H1 (cell line): ENCODE data around the gene LRRC27. TPM values are rescaled to one million over a fixed set of nuclear protein-coding genes. Genes with fewer than 3 reads are reported as not detected.

Experiments
- CTCF ChIA-PET: fragments of 300-600 bp; sonication (Branson Sonifier 250); formaldehyde crosslinking; loops from one replicate; lab custom pipeline; 2021; ENCODE audit not compliant: partially characterized antibody; lab: Charles Lee
- POLR2A ChIA-PET: fragments of 300-600 bp; sonication (Branson Sonifier 250); formaldehyde crosslinking; loops from one replicate; lab custom pipeline; 2021; ENCODE audit warnings: inconsistent platforms; ENCODE audit not compliant: partially characterized antibody; lab: Charles Lee
- DNase-seq, 2 experiments: peaks; one replicate each; pipeline versions ENCODE4 v3.0.0 to v3.0.0-alpha.2; 2010 to 2022; ENCODE audit warnings: low spot score in 2 of 2, low read depth in 1 of 2, mixed read lengths in 1 of 2
- FAIRE-seq: peaks from 2 replicates; lab custom pipeline; 2011; peaks lifted over from hg19 to GRCh38; lab: Jason Lieb, UNC
- H2AFZ ChIP-seq: 2 replicates; pipeline ENCODE4 v1.8.1; 2012; ENCODE audit warnings: low read length, inconsistent platforms
- H2AK5ac ChIP-seq: 2 replicates; pipeline ENCODE4 v1.6.1; 2013; ENCODE audit warnings: low read depth, low read length
- H2BK120ac ChIP-seq: replicated peaks from 2 replicates; pipeline ENCODE3; 2013; ENCODE audit warnings: low read depth, low read length, inconsistent platforms
- H2BK12ac ChIP-seq: 2 replicates; pipeline ENCODE4 v1.6.1; 2013; ENCODE audit warnings: low read depth, low read length
- H2BK15ac ChIP-seq: 2 replicates; pipeline ENCODE4 v1.6.1; 2013; ENCODE audit warnings: low read length
- H2BK20ac ChIP-seq: 2 replicates; pipeline ENCODE4 v1.6.1; 2013; ENCODE audit warnings: low read length
- H2BK5ac ChIP-seq: 2 replicates; pipeline ENCODE4 v1.6.1; 2013; ENCODE audit warnings: low read depth, low read length
- H3K14ac ChIP-seq: 2 replicates; pipeline ENCODE4 v1.6.1; 2013; ENCODE audit warnings: inconsistent platforms; ENCODE audit not compliant: insufficient read length
- H3K18ac ChIP-seq: 2 replicates; pipeline ENCODE4 v1.6.1; 2013; ENCODE audit warnings: low read length; ENCODE audit errors: extremely low read depth
- H3K23ac ChIP-seq: 2 replicates; pipeline ENCODE4 v1.6.1; 2013; ENCODE audit warnings: inconsistent platforms; ENCODE audit not compliant: insufficient read length
- H3K23me2 ChIP-seq: 2 replicates; pipeline ENCODE4 v1.6.1; 2013; ENCODE audit warnings: low read depth, low read length
- H3K27ac ChIP-seq: 2 replicates; pipeline ENCODE4 v1.6.1; 2011; ENCODE audit warnings: low read depth, low read length, inconsistent platforms
- H3K27me3 ChIP-seq, 4 experiments: replicated peaks in 1 of 4; 1 replicate in 1 of 4; 2 replicates in 3 of 4; pipeline versions ENCODE4 v1.6.1 to v1.8.1; 2011 to 2013; ENCODE audit warnings: low read length in 3 of 4, mild to moderate bottlenecking in 3 of 4, inconsistent platforms in 2 of 4, mixed read lengths in 2 of 4, moderate library complexity in 1 of 4; ENCODE audit not compliant: control insufficient read depth in 3 of 4, insufficient read depth in 3 of 4; ENCODE audit errors: extremely low read depth in 1 of 4
- H3K36me3 ChIP-seq, 4 experiments: 2 replicates each; pipeline versions ENCODE4 v1.6.1 to v1.8.1; 2011 to 2013; ENCODE audit warnings: mild to moderate bottlenecking in 4 of 4, low read length in 3 of 4, moderate library complexity in 2 of 4, control low read depth in 1 of 4, inconsistent platforms in 1 of 4; ENCODE audit not compliant: insufficient read depth in 4 of 4, control insufficient read depth in 2 of 4
- H3K4ac ChIP-seq: replicated peaks from 2 replicates; pipeline ENCODE3; 2013; ENCODE audit warnings: low read length, low read depth, mixed read lengths, inconsistent platforms; ENCODE audit not compliant: insufficient read length
- H3K4me1 ChIP-seq, 4 experiments: replicated peaks in 1 of 4; 1 replicate in 1 of 4; 2 replicates in 3 of 4; pipeline versions ENCODE4 v1.6.1 to v1.8.1; 2011 to 2013; ENCODE audit warnings: low read length in 3 of 4, inconsistent platforms in 2 of 4, mixed read lengths in 1 of 4; ENCODE audit not compliant: insufficient read depth in 4 of 4, control insufficient read depth in 3 of 4
- H3K4me2 ChIP-seq, 2 experiments: 2 replicates each; pipeline versions ENCODE4 v1.6.1 to v1.8.1; 2011 to 2013; ENCODE audit warnings: low read depth in 2 of 2, low read length in 2 of 2, control low read depth in 1 of 2, inconsistent platforms in 1 of 2, mild to moderate bottlenecking in 1 of 2; ENCODE audit not compliant: insufficient read depth in 1 of 2
- H3K4me3 ChIP-seq, 4 experiments: fragments of 200-600, 300-600 bp in 1 of 4; sonication (generic), shearing (Covaris generic), sonication (Bioruptor Twin) in 1 of 4; 2 replicates each; pipeline versions ENCODE4 v1.5.1 to v1.8.1; 2011 to 2016; ENCODE audit warnings: low read length in 4 of 4, low read depth in 3 of 4, control low read depth in 2 of 4, inconsistent platforms in 2 of 4, mild to moderate bottlenecking in 2 of 4, mixed read lengths in 1 of 4, moderate library complexity in 1 of 4; ENCODE audit not compliant: insufficient read depth in 2 of 4; ENCODE audit errors: extremely low read depth in 1 of 4
- H3K56ac ChIP-seq: replicated peaks from 2 replicates; pipeline ENCODE3; 2013; ENCODE audit warnings: low read depth, mild to moderate bottlenecking, mixed read lengths, low read length, inconsistent platforms; ENCODE audit not compliant: insufficient read length
- H3K79me1 ChIP-seq: 2 replicates; pipeline ENCODE4 v1.6.1; 2013; ENCODE audit warnings: low read depth, low read length, control low read depth
- H3K79me2 ChIP-seq, 2 experiments: 2 replicates each; pipeline versions ENCODE4 v1.6.1 to v1.8.1; 2012 to 2013; ENCODE audit warnings: low read length in 2 of 2, mild to moderate bottlenecking in 2 of 2, inconsistent platforms in 1 of 2; ENCODE audit not compliant: insufficient read depth in 2 of 2, control insufficient read depth in 1 of 2
- H3K9ac ChIP-seq, 4 experiments: replicated peaks in 1 of 4; 1 replicate in 1 of 4; 2 replicates in 3 of 4; pipeline versions ENCODE4 v1.6.1 to v1.8.1; 2011 to 2013; ENCODE audit warnings: low read depth in 3 of 4, low read length in 3 of 4, control low read depth in 2 of 4, mild to moderate bottlenecking in 2 of 4, moderate library complexity in 2 of 4, inconsistent platforms in 1 of 4; ENCODE audit errors: extremely low read depth in 1 of 4
- H3K9me3 ChIP-seq, 2 experiments: 2 replicates each; pipeline versions ENCODE4 v1.6.1 to v1.8.1; 2012 to 2013; ENCODE audit warnings: mild to moderate bottlenecking in 2 of 2, moderate library complexity in 2 of 2, control low read depth in 1 of 2, inconsistent platforms in 1 of 2, low read depth in 1 of 2, low read length in 1 of 2, mixed read lengths in 1 of 2; ENCODE audit not compliant: insufficient read depth in 2 of 2
- H4K20me1 ChIP-seq, 2 experiments: replicated peaks in 1 of 2; 2 replicates each; pipeline versions ENCODE3 to v1.8.1; 2011 to 2013; ENCODE audit warnings: inconsistent platforms in 2 of 2, low read length in 2 of 2, mild to moderate bottlenecking in 1 of 2; ENCODE audit not compliant: insufficient read depth in 2 of 2, control insufficient read depth in 1 of 2
- H4K5ac ChIP-seq: 2 replicates; pipeline ENCODE4 v1.6.1; 2013; ENCODE audit warnings: low read length, low read depth, mixed read lengths, inconsistent platforms; ENCODE audit not compliant: insufficient read length
- H4K8ac ChIP-seq: 2 replicates; pipeline ENCODE4 v1.8.0; 2013; ENCODE audit warnings: mild to moderate bottlenecking, moderate library complexity, low read length, inconsistent platforms; ENCODE audit not compliant: insufficient read depth; ENCODE audit errors: extremely low read depth
- H4K91ac ChIP-seq: replicated peaks from 2 replicates; pipeline ENCODE3; 2013; ENCODE audit warnings: low read length, mixed read lengths, inconsistent platforms; ENCODE audit not compliant: insufficient read length
- ASH2L ChIP-seq: fragments of 200-600, 300-600 bp; sonication (generic); IDR thresholded peaks from one replicate; pipeline ENCODE4 v1.7.1; 2017; ENCODE audit warnings: low read length
- CHD2 ChIP-seq: IDR thresholded peaks from 2 replicates; pipeline ENCODE4 v1.6.1; 2012; ENCODE audit warnings: low read length, improper control_type of control experiment
- EGR1 ChIP-seq: IDR thresholded peaks from 2 replicates; pipeline ENCODE4 v1.6.1; 2011; ENCODE audit warnings: low read depth, low read length, borderline replicate concordance
- EP300 ChIP-seq, 2 experiments: IDR thresholded peaks; 1 replicate in 1 of 2; 2 replicates in 1 of 2; pipeline ENCODE4 v1.6.1; 2011 to 2012; ENCODE audit warnings: low read depth in 2 of 2, low read length in 2 of 2, mild to moderate bottlenecking in 2 of 2, borderline replicate concordance in 1 of 2, inconsistent platforms in 1 of 2, moderate library complexity in 1 of 2
- EZH2 ChIP-seq: fragments of 200-600 bp; sonication (generic); IDR thresholded peaks from 2 replicates; pipeline ENCODE4 v1.7.1; 2012; ENCODE audit warnings: low read depth, mild to moderate bottlenecking, moderate library complexity, low read length, inconsistent platforms; ENCODE audit not compliant: severe bottlenecking
- HDAC6 ChIP-seq: IDR thresholded peaks from one replicate; pipeline ENCODE4 v1.7.1; 2012; ENCODE audit warnings: low read depth, mild to moderate bottlenecking, inconsistent platforms, low read length, moderate library complexity
- RAD21 ChIP-seq, 2 experiments: IDR thresholded peaks in 1 of 2; conservative IDR thresholded peaks in 1 of 2; 2 replicates each; pipeline ENCODE4 v1.6.1; 2011; ENCODE audit warnings: low read depth in 2 of 2, low read length in 2 of 2, improper control_type of control experiment in 1 of 2, inconsistent platforms in 1 of 2, mild to moderate bottlenecking in 1 of 2, moderate library complexity in 1 of 2
- SIX5 ChIP-seq: IDR thresholded peaks from 2 replicates; pipeline ENCODE4 v1.6.1; 2011; ENCODE audit warnings: mild to moderate bottlenecking, low read depth, low read length
- ZNF274 ChIP-seq: IDR thresholded peaks from 2 replicates; pipeline ENCODE4 v1.7.0; 2012; ENCODE audit warnings: low read length, borderline replicate concordance; ENCODE audit errors: extremely low read depth
- WGBS, 2 experiments: shearing (Covaris generic) in 1 of 2; methylation state at CpG; one replicate each; pipeline versions ENCODE4 v1.1.6 to v1.1.7; 2013 to 2015; ENCODE audit warnings: low lambda C conversion rate in 2 of 2, mixed read lengths in 2 of 2, inconsistent platforms in 1 of 2, low coverage in 1 of 2, missing lambda C conversion rate in 1 of 2; ENCODE audit not compliant: insufficient replicate concordance in 2 of 2, insufficient coverage in 1 of 2, insufficient read length in 1 of 2; ENCODE audit errors: extremely low coverage in 1 of 2, missing lambda C conversion rate in 1 of 2; 5-methylcytosine and 5-hydroxymethylcytosine counted together
- polyA plus RNA-seq, 7 experiments: library from polyadenylated mRNA; depleted of rRNA in 3 of 7; stranded (reverse) in 5 of 7; unstranded in 2 of 7; fragments of >200 nt in 5 of 7; fragments of 200-250 nt in 2 of 7; gene quantifications; 1 replicate in 5 of 7; 2 replicates in 1 of 7; 4 replicates in 1 of 7; pipeline versions ENCODE4 v1.2.1 to v1.2.3, GENCODE V29; 2011 to 2013; ENCODE audit warnings: missing spikeins in 2 of 7, mixed read lengths in 2 of 7
- total RNA-seq: library from RNA; stranded (reverse); fragmentation: NEBNext Ultra II Directional; extraction: Animal tissue kit (Norgen Biotek cat#: 25700); gene quantifications from 2 replicates; pipeline ENCODE4 v1.2.1, GENCODE V29; 2021
- TF ChIP-seq, protein P1 (sequence below): IDR thresholded peaks from 2 replicates; pipeline ENCODE4 v1.6.1; 2012; ENCODE audit warnings: low read length, inconsistent platforms
- TF ChIP-seq, protein P2 (sequence below): IDR thresholded peaks from 2 replicates; pipeline ENCODE4 v1.6.1; 2011; ENCODE audit warnings: low read depth, mild to moderate bottlenecking, low read length; ENCODE audit not compliant: insufficient read depth

LRRC27 gene
- total and polyA plus RNA-seq, 2 of the 8 experiments (the other 6 are each of a cell fraction or from before 2014, with no cell fraction given), result 1.2 to 3.8 TPM

DNA sequence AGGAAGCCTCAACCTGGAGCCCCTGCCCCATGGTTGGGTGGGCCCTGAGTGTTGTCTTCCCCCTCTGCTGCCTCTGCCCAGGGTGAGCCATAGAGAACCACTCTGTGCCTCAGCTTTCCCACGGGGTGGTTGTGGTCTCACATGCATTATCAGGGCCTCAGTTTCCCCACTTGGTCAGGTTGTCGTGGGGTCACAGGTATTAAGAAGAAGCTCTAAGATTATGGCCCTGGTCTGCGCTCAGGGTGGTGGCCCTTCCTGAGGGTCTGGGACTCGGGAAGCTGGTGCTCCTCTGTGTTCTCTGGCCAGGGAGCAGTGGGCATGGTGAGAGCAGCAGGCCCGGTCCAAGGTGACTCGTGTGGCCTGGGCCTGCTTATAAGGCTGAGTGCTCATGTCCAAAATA lies 17.8 kb downstream of the LRRC27 start:
- H2BK20ac ChIP-seq, result no peak overlapping the region
- no peaks in the 10 kb centered on the region for H3K79me2 ChIP-seq
- no peak overlapping the region for H4K91ac ChIP-seq
- no peak overlapping the region for H3K4ac ChIP-seq
- H2AFZ ChIP-seq, result no peak overlapping the region
- H4K5ac ChIP-seq, result no peak overlapping the region
- H3K36me3 ChIP-seq, result no peaks in the 10 kb centered on the region
- H4K20me1 ChIP-seq, result no peaks in the 10 kb centered on the region
- H3K9me3 ChIP-seq, result no peaks in the 10 kb centered on the region
- no peak overlapping the region for H3K23ac ChIP-seq
- no peak overlapping the region for H3K4me3 ChIP-seq
- no peak overlapping the region for H3K9ac ChIP-seq
- no peak overlapping the region for H4K8ac ChIP-seq
- H3K27me3 ChIP-seq, result peaks cover 0 to 2% (median 1%) of the 10 kb centered on the region in 4 experiments; a peak in 1 of 7 replicates
- no peak overlapping the region for H2BK12ac ChIP-seq
- no peak overlapping the region for H3K14ac ChIP-seq
- DNase-seq (no peak), FAIRE-seq (no peak)
- H2BK120ac ChIP-seq, result no peak overlapping the region
- H3K23me2 ChIP-seq, result no peaks in the 10 kb centered on the region
- H2AK5ac ChIP-seq, result no peak overlapping the region
- H3K79me1 ChIP-seq, result no peaks in the 10 kb centered on the region
- no peak overlapping the region for H2BK15ac ChIP-seq
- WGBS, 2 experiments, result 86% methylated on average over 6 of the region's 6 CpGs; no CpG with 5 or more reads in 1 of the 2 experiments
- H3K18ac ChIP-seq, result no peak overlapping the region
- H3K4me2 ChIP-seq, result no peak overlapping the region
- no peak overlapping the region for H3K56ac ChIP-seq
- no peak overlapping the region for H2BK5ac ChIP-seq
- CTCF ChIA-PET, result interaction anchor here (0.5 to 5.0 kb wide), 8 partner anchors 12 to 131 kb away, joined by 3 to 54 read pairs (median 4); partner anchors contain the start of gene LRRC27
- H3K27ac ChIP-seq, result no peak overlapping the region
- 0 out of 7 replicates have a peak, but pooled peaks cover 0 to 3% (median 0%) of the 10 kb centered on the region in 4 experiments for H3K4me1 ChIP-seq
- POLR2A ChIA-PET, result interaction anchor here (0.6 to 1.3 kb wide), 2 partner anchors 62 to 127 kb away, joined by 3 read pairs; no protein-coding TSS in a partner anchor
- TF ChIP-seq HDAC6 (no peak), EZH2 (no peak), RAD21 (IDR thresholded peaks at IDR 0.05 in 1 of 2, conservative IDR thresholded peaks at IDR 0.05 in 1 of 2; ENCODE audit: low read depth in 2 of 2, low read length in 2 of 2) (no peak), ZNF274 (no peak), CHD2 (no peak), EP300 (IDR thresholded peaks at IDR 0.05; ENCODE audit: borderline replicate concordance in 1 of 2, low read depth in 2 of 2, low read length in 2 of 2) (no peak), ASH2L (no peak), SIX5 (no peak), EGR1 (no peak)
- TF ChIP-seq, protein P1, sequence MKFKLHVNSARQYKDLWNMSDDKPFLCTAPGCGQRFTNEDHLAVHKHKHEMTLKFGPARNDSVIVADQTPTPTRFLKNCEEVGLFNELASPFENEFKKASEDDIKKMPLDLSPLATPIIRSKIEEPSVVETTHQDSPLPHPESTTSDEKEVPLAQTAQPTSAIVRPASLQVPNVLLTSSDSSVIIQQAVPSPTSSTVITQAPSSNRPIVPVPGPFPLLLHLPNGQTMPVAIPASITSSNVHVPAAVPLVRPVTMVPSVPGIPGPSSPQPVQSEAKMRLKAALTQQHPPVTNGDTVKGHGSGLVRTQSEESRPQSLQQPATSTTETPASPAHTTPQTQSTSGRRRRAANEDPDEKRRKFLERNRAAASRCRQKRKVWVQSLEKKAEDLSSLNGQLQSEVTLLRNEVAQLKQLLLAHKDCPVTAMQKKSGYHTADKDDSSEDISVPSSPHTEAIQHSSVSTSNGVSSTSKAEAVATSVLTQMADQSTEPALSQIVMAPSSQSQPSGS, result no peak
- TF ChIP-seq, protein P2, sequence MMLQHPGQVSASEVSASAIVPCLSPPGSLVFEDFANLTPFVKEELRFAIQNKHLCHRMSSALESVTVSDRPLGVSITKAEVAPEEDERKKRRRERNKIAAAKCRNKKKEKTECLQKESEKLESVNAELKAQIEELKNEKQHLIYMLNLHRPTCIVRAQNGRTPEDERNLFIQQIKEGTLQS, result no peak
